22Rv1 (cell line): ENCODE results near the gene SETBP1.

ENCODE experiments used
- CTCF ChIP-seq: fragments of 450-650 bp; IDR thresholded peaks from 2 replicates; pipeline ENCODE4 v1.5.1; 2017; ENCODE audit warnings: mild to moderate bottlenecking
- ZFX ChIP-seq: fragments of 450-650 bp; IDR thresholded peaks from 2 replicates; pipeline ENCODE4 v1.6.1; 2017; ENCODE audit warnings: antibody characterized with exemption, borderline replicate concordance

GRCh38 chr18:44715842-44716241, 35.2 kb downstream of the SETBP1 start:
- no peak for TF ChIP-seq CTCF
- TF ChIP-seq ZFX = no peak
